Loucy (cell line): ENCODE data around the gene PASD1.

Source experiments
- H2AFZ ChIP-seq: fragments of 200-600 bp; sonication (generic); 2 replicates; pipeline ENCODE4 v1.6.0; 2016; ENCODE audit warnings: antibody characterized with exemption, mild to moderate bottlenecking, low read length, moderate library complexity
- H3F3A ChIP-seq: fragments of 200-600 bp; 2 replicates; pipeline ENCODE4 v1.6.0; 2016; ENCODE audit warnings: antibody characterized with exemption, low read depth, mild to moderate bottlenecking
- H3K27me3 ChIP-seq: fragments of 200-600 bp; sonication (generic); 2 replicates; pipeline ENCODE4 v1.6.1; 2014; ENCODE audit warnings: low read length, mild to moderate bottlenecking; ENCODE audit not compliant: insufficient read depth, poor library complexity, severe bottlenecking
- H3K36me3 ChIP-seq: fragments of 200-600 bp; sonication (generic); 2 replicates; pipeline ENCODE4 v1.6.1; 2016; ENCODE audit warnings: low read length; ENCODE audit not compliant: insufficient read depth
- H3K4me1 ChIP-seq: fragments of 200-600 bp; sonication (generic); 2 replicates; pipeline ENCODE4 v1.5.1; 2014; ENCODE audit warnings: low read length, mild to moderate bottlenecking; ENCODE audit not compliant: insufficient read depth, poor library complexity, severe bottlenecking
- H3K4me2 ChIP-seq: fragments of 200-600 bp; sonication (generic); 2 replicates; pipeline ENCODE4 v1.6.0; 2014; ENCODE audit warnings: antibody characterized with exemption, low read length, low read depth, mild to moderate bottlenecking; ENCODE audit not compliant: poor library complexity, severe bottlenecking
- H3K4me3 ChIP-seq: fragments of 200-600 bp; sonication (generic); 2 replicates; pipeline ENCODE4 v1.5.1; 2014; ENCODE audit warnings: low read length, mild to moderate bottlenecking, mixed read lengths; ENCODE audit not compliant: poor library complexity, severe bottlenecking
- H3K79me2 ChIP-seq: fragments of 200-600 bp; sonication (generic); 2 replicates; pipeline ENCODE4 v1.6.1; 2014; ENCODE audit warnings: low read length; ENCODE audit not compliant: insufficient read depth
- H3K9ac ChIP-seq: fragments of 200-600 bp; sonication (generic); 2 replicates; pipeline ENCODE4 v1.6.0; 2014; ENCODE audit warnings: mild to moderate bottlenecking, low read depth, low read length, moderate library complexity; ENCODE audit not compliant: poor library complexity, severe bottlenecking
- H3K9me2 ChIP-seq: fragments of 200-600 bp; sonication (generic); replicated peaks from 2 replicates; pipeline ENCODE4 v1.6.1; 2016; ENCODE audit warnings: low read depth, low read length, mixed read lengths
- H3K9me3 ChIP-seq: fragments of 200-600 bp; sonication (generic); 2 replicates; pipeline ENCODE4 v1.6.1; 2014; ENCODE audit warnings: mild to moderate bottlenecking, antibody characterized with exemption, low read length, low read depth; ENCODE audit not compliant: insufficient read depth
- H4K20me1 ChIP-seq: fragments of 200-600 bp; sonication (generic); 2 replicates; pipeline ENCODE4 v1.6.0; 2014; ENCODE audit warnings: antibody characterized with exemption, low read length, mild to moderate bottlenecking; ENCODE audit not compliant: insufficient read depth, poor library complexity, severe bottlenecking
- CTCF ChIP-seq: fragments of 200-600 bp; sonication (generic); conservative IDR thresholded peaks from 2 replicates; pipeline ENCODE4 v1.5.1; 2014; ENCODE audit warnings: mild to moderate bottlenecking, antibody characterized with exemption, low read length
- EZH2phosphoT487 ChIP-seq: fragments of 200-600 bp; IDR thresholded peaks from 2 replicates; pipeline ENCODE4 v1.6.1; 2018; ENCODE audit warnings: antibody characterized with exemption, mild to moderate bottlenecking, moderate library complexity, borderline replicate concordance

The PASD1 gene

GRCh38 chrX:151725338-151725614, 161.8 kb downstream of the PASD1 start:
- H3K9me3 ChIP-seq, result no peaks in the 10 kb centered on the region
- H3K36me3 ChIP-seq, result no peaks in the 10 kb centered on the region
- no peaks in the 10 kb centered on the region for H3K27me3 ChIP-seq
- H3F3A ChIP-seq, result no peaks in the 10 kb centered on the region
- H3K4me1 ChIP-seq, result no peaks in the 10 kb centered on the region
- no peak for TF ChIP-seq CTCF
- TF ChIP-seq EZH2phosphoT487, result no peak
- H3K4me3 ChIP-seq, result no peak overlapping the region
- no peak overlapping the region for H3K4me2 ChIP-seq
- H3K79me2 ChIP-seq, result no peaks in the 10 kb centered on the region
- no peak overlapping the region for H2AFZ ChIP-seq
- no peaks in the 10 kb centered on the region for H3K9me2 ChIP-seq
- no peak overlapping the region for H3K9ac ChIP-seq
- no peaks in the 10 kb centered on the region for H4K20me1 ChIP-seq
